Keratinocyte (primary cell): ENCODE data around the gene ATP11A. TPM values are rescaled to one million over a fixed set of nuclear protein-coding genes. Genes with fewer than 3 reads are reported as not detected.

Experiments
- DNase-seq: peaks from one replicate; pipeline ENCODE4 v3.0.0-alpha.2; 2011; ENCODE audit warnings: low read depth, missing footprints, low spot score
- FAIRE-seq: peaks from 2 replicates; lab custom pipeline; 2011; peaks lifted over from hg19 to GRCh38; lab: Jason Lieb, UNC
- H2AFZ ChIP-seq: 2 replicates; pipeline ENCODE4 v1.6.0; 2012; ENCODE audit warnings: low read length, control low read depth, inconsistent platforms; ENCODE audit not compliant: control insufficient read depth
- H3K27ac ChIP-seq: 2 replicates; pipeline ENCODE4 v1.5.1; 2011; ENCODE audit warnings: low read length; ENCODE audit not compliant: control insufficient read depth, insufficient read depth
- H3K27me3 ChIP-seq: 3 replicates; pipeline ENCODE4 v1.6.0; 2011; ENCODE audit warnings: low read length; ENCODE audit not compliant: control insufficient read depth, insufficient read depth; ENCODE audit errors: extremely low read depth
- H3K36me3 ChIP-seq, 2 experiments: 2 replicates in 1 of 2; 3 replicates in 1 of 2; pipeline ENCODE4 v1.5.1; 2011; ENCODE audit warnings: low read length in 2 of 2, mild to moderate bottlenecking in 1 of 2; ENCODE audit not compliant: control insufficient read depth in 2 of 2, insufficient read depth in 2 of 2; ENCODE audit errors: extremely low read depth in 1 of 2
- H3K4me1 ChIP-seq: 3 replicates; pipeline ENCODE4 v1.5.1; 2011; ENCODE audit warnings: low read length; ENCODE audit not compliant: control insufficient read depth, insufficient read depth; ENCODE audit errors: extremely low read depth
- H3K4me2 ChIP-seq: 3 replicates; pipeline ENCODE4 v1.6.0; 2011; ENCODE audit warnings: low read depth, low read length; ENCODE audit not compliant: control insufficient read depth, insufficient read depth; ENCODE audit errors: extremely low read depth
- H3K4me3 ChIP-seq, 3 experiments: fragments of 200-600 bp in 1 of 3; sonication (generic) in 1 of 3; 2 replicates in 2 of 3; 3 replicates in 1 of 3; pipeline ENCODE4 v1.5.1; 2011 to 2016; ENCODE audit warnings: low read length in 3 of 3, mild to moderate bottlenecking in 3 of 3, control low read depth in 2 of 3, inconsistent platforms in 1 of 3, low read depth in 1 of 3, mixed read lengths in 1 of 3, mixed run types in 1 of 3, moderate library complexity in 1 of 3; ENCODE audit not compliant: control insufficient read depth in 2 of 3, insufficient read depth in 2 of 3; ENCODE audit errors: extremely low read depth in 1 of 3
- H3K79me2 ChIP-seq: 2 replicates; pipeline ENCODE4 v1.6.0; 2012; ENCODE audit warnings: low read length; ENCODE audit not compliant: control insufficient read depth, insufficient read depth
- H3K9ac ChIP-seq: 3 replicates; pipeline ENCODE4 v1.6.0; 2011; ENCODE audit warnings: low read length; ENCODE audit not compliant: control insufficient read depth, insufficient read depth; ENCODE audit errors: extremely low read depth
- H3K9me1 ChIP-seq: 3 replicates; pipeline ENCODE4 v1.6.0; 2011; ENCODE audit warnings: low read length; ENCODE audit not compliant: control insufficient read depth, insufficient read depth; ENCODE audit errors: extremely low read depth
- H3K9me3 ChIP-seq: 2 replicates; pipeline ENCODE4 v1.5.1; 2012; ENCODE audit warnings: low read depth, low read length; ENCODE audit not compliant: control insufficient read depth
- H4K20me1 ChIP-seq: 3 replicates; pipeline ENCODE4 v1.6.0; 2011; ENCODE audit warnings: low read length; ENCODE audit not compliant: control insufficient read depth, insufficient read depth; ENCODE audit errors: extremely low read depth
- EZH2 ChIP-seq: IDR thresholded peaks from one replicate; pipeline ENCODE4 v1.6.1; 2012; ENCODE audit warnings: inconsistent platforms, mild to moderate bottlenecking, low read length, moderate library complexity
- dilution Hi-C: fragments of 300-500 bp; cut with MboI; formaldehyde crosslinking; loops from one replicate; pipeline ENCODE4 v1.7.0; 2020; ENCODE audit warnings: low sequenced_read_pairs; ENCODE audit not compliant: extremely low pct_ligation_motif_present
- polyA plus RNA-seq, 5 experiments: library from polyadenylated mRNA; depleted of rRNA in 3 of 5; stranded (reverse) in 3 of 5; stranded (forward) in 1 of 5; unstranded in 1 of 5; fragments of >200 nt; gene quantifications; 1 replicate in 1 of 5; 2 replicates in 3 of 5; 3 replicates in 1 of 5; pipeline versions ENCODE4 v1.2.1 to v1.2.3, GENCODE V29; 2011 to 2012; ENCODE audit warnings: missing spikeins in 2 of 5, low read depth in 1 of 5, low replicate concordance in 1 of 5
- TF ChIP-seq, protein P1 (sequence below), 3 experiments: IDR thresholded peaks in 1 of 3; conservative IDR thresholded peaks in 1 of 3; optimal IDR thresholded peaks in 1 of 3; 2 replicates in 2 of 3; 3 replicates in 1 of 3; pipeline versions ENCODE3 to v1.5.1; 2011; ENCODE audit warnings: low read length in 3 of 3, mild to moderate bottlenecking in 3 of 3, moderate library complexity in 2 of 3, control low read depth in 1 of 3, inconsistent platforms in 1 of 3; ENCODE audit not compliant: insufficient read depth in 2 of 3; ENCODE audit errors: extremely low read depth in 1 of 3

The ATP11A gene
- polyA plus RNA-seq, 1 donor (not counting 4 experiments of a cell fraction or from before 2014, with no cell fraction given): 4.3 TPM

DNA sequence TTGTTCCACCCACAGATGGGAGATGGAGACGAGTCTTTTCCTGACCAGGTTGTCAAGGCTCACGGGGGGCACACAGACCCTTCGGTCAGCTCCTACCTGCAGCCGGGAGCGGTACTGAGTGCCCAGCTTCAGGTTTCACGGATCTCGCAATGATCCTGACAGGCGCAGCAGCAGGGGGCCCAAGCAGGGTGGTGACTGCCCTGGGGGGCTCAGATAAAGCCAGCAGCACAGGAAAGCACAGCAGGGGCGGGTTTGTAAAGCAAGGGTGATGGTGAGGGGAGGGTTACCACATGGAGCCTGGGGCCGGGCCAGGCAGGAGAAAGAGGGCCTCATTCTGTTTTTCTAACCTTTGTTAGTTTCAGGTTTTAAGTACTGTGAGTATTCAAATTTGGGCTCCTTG is 41.7 kb upstream of the ATP11A start:
- FAIRE-seq (no peak), DNase-seq (no peak)
- Histone ChIP-seq H3K27ac (no peak overlapping the region), H3K79me2 (no peaks in the 10 kb centered on the region), H3K4me3 (no peak overlapping the region), H2AFZ (no peak overlapping the region), H4K20me1 (no peaks in the 10 kb centered on the region), H3K9me3 (no peaks in the 10 kb centered on the region), H3K9me1 (no peaks in the 10 kb centered on the region), H3K9ac (no peak overlapping the region), H3K27me3 (no peaks in the 10 kb centered on the region), H3K36me3 (no peaks in the 10 kb centered on the region), H3K4me2 (no peak overlapping the region), H3K4me1 (peaks cover 9% of the 10 kb centered on the region)
- TF ChIP-seq EZH2: no peak
- dilution Hi-C loops: no loop called here

DNA sequence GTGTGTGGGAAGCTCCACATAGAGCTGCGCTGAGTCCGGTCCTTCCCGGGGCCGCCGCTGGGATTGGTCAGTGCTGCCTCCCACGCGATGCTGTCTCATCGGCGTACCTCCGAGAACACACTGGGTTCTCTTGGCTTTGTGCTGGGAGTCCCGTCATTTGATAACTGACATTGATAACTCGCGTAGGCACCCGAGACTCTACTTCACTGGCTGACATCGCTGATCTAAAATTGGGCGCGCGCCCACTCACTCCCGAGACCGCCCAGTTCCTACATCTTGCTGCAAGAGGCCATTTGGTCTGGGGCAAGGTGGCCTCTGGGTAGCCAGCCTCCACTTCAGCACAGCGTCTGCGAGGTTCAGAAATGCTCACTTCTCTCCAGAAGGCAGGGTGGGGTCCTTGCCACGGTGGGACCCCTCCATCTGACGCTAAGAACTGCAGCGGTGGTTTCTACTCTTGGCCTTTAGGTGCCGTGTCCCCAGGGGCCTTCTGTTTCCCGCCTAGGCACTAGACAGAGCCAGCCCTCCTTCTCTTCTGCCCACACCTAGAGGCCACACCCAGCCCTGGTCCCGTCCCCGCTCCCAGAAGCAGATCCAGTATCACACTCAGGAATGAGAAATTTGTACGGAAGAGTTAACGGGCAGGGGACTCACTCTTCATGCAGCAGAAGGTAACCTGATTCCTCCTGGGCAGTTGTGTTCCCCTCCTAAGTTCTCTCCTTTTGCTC is 40.7 kb upstream of the ATP11A start:
- H3K27ac ChIP-seq: no peak overlapping the region
- no peaks in the 10 kb centered on the region for H3K79me2 ChIP-seq
- H4K20me1 ChIP-seq: no peaks in the 10 kb centered on the region
- H3K9ac ChIP-seq: no peak overlapping the region
- DNase-seq: no peak
- dilution Hi-C loops: no loop called here
- no peak overlapping the region for H2AFZ ChIP-seq
- H3K9me1 ChIP-seq: no peaks in the 10 kb centered on the region
- FAIRE-seq: no peak
- peaks cover 10% of the 10 kb centered on the region for H3K4me1 ChIP-seq
- no peak overlapping the region for H3K4me3 ChIP-seq
- no peaks in the 10 kb centered on the region for H3K36me3 ChIP-seq
- no peak overlapping the region for H3K4me2 ChIP-seq
- H3K9me3 ChIP-seq: no peaks in the 10 kb centered on the region
- no peaks in the 10 kb centered on the region for H3K27me3 ChIP-seq
- no peak for TF ChIP-seq EZH2
- TF ChIP-seq, protein P1, sequence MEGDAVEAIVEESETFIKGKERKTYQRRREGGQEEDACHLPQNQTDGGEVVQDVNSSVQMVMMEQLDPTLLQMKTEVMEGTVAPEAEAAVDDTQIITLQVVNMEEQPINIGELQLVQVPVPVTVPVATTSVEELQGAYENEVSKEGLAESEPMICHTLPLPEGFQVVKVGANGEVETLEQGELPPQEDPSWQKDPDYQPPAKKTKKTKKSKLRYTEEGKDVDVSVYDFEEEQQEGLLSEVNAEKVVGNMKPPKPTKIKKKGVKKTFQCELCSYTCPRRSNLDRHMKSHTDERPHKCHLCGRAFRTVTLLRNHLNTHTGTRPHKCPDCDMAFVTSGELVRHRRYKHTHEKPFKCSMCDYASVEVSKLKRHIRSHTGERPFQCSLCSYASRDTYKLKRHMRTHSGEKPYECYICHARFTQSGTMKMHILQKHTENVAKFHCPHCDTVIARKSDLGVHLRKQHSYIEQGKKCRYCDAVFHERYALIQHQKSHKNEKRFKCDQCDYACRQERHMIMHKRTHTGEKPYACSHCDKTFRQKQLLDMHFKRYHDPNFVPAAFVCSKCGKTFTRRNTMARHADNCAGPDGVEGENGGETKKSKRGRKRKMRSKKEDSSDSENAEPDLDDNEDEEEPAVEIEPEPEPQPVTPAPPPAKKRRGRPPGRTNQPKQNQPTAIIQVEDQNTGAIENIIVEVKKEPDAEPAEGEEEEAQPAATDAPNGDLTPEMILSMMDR (optimal IDR thresholded peaks at IDR 0.05 in 1 of 3, IDR thresholded peaks at IDR 0.05 in 1 of 3, conservative IDR thresholded peaks at IDR 0.05 in 1 of 3; ENCODE audit: extremely low read depth in 1 of 3, insufficient read depth in 2 of 3, low read length in 3 of 3): no peak

DNA sequence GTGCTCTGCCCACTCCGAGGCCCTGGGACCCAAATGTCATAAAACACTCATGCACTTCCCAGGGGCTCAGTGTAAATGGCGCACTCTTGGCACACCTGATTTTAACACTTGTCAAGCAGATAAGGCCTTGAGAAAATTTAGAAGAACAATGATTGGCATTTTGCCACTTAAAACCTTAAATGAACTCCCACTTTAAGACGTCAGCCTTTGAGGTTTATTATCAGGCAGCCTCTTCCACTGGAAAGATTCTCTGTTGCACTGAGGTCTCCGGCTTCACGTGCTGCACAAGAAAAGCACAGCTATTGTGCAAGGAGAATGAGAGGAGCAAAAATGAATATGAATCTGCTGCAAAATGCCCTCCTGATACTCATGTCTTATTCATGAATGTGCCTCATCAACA is 38.5 kb upstream of the ATP11A start:
- Histone ChIP-seq H3K36me3 (no peaks in the 10 kb centered on the region), H3K4me3 (no peak overlapping the region)

More for the DNA sequence above, 38.5 kb upstream of the ATP11A start:
- H3K4me2 ChIP-seq: no peak overlapping the region
- H3K27me3 ChIP-seq: no peaks in the 10 kb centered on the region
- no peaks in the 10 kb centered on the region for H3K79me2 ChIP-seq
- peaks cover 10% of the 10 kb centered on the region for H3K4me1 ChIP-seq
- H4K20me1 ChIP-seq: no peaks in the 10 kb centered on the region
- no peak overlapping the region for H3K27ac ChIP-seq
- DNase-seq (no peak), FAIRE-seq (no peak)
- H2AFZ ChIP-seq: no peak overlapping the region
- H3K9me1 ChIP-seq: no peaks in the 10 kb centered on the region
- H3K9me3 ChIP-seq: no peaks in the 10 kb centered on the region
- H3K9ac ChIP-seq: no peak overlapping the region
- dilution Hi-C loops: no loop called here
- TF ChIP-seq, protein P1 (optimal IDR thresholded peaks at IDR 0.05 in 1 of 3, IDR thresholded peaks at IDR 0.05 in 1 of 3, conservative IDR thresholded peaks at IDR 0.05 in 1 of 3; ENCODE audit: extremely low read depth in 1 of 3, insufficient read depth in 2 of 3, low read length in 3 of 3): no peak
- TF ChIP-seq EZH2: no peak
